HG02852 (cell line): ENCODE results near the gene DENND6A.
"Not testable (repeated sequence)": the region's sequence is repeated elsewhere in the genome, so short reads cannot be mapped to it uniquely, and the experiment has no call there.

ENCODE experiments used
- ATAC-seq: cut with Tn5 transposase; IDR thresholded peaks from one replicate; pipeline ENCODE4 v1.9.1; 2021; ENCODE audit warnings: mild to moderate bottlenecking, moderate library complexity; ENCODE audit not compliant: unreplicated experiment

Gene DENND6A

DNA sequence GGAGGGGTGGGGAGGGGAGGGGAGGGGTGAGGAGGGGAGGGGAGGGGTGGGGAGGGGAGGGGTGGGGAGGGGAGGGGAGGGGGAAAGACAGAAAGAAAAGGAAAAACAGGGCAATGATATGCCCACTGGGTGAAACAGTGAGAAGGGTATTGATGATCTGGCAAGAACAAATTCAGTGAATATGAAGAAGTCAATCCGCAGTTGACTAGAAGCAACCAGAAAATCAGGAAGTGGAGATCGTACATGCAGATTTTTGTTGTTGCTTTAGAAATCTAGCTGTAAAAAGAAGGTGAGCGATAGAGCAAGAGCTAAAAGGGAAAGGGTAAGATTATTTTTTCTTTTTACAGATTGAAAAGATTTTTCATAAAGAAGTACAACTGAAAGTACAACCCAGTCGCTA, 48.1 kb downstream of the DENND6A start:
- ATAC-seq, result no peak

DNA sequence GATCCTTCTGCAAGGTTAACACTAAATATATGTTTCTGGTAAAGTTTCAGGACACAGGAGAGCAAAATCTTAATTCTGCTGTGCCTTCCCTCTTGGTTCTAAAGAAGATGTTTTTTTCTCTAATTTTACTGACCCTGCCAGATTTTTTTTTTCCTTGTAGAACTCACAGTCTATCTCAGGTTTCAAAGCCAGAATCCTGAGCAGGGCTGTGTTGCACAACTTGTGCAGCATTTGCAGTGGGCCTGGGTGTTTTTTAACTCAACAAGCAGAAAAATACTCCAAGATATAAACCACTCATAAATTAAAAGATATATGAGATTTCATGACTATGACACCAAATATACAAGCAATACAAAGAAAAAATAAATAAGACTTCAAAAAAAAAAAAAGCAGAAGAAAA, 55.5 kb downstream of the DENND6A start:
- ATAC-seq, result no peak

DNA sequence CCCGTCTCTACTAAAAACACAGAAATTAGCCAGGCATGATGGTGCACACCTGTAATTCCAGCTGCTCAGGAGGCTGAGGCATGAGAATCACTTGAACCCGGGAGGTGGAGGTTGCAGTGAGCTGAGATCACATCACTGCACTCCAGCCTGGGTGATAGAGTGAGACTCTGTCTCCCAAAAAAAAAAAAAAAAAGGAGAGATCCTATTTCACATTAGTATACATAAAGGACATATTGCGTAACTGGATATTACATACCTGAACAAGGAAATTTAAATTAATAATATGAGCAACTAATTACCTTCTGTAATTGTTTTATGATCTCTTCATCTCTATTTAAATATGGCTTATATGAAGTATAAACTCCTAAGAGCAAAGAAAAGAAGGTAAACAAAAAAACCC, 58.6 kb downstream of the DENND6A start:
- not testable (repeated sequence) for ATAC-seq

DNA sequence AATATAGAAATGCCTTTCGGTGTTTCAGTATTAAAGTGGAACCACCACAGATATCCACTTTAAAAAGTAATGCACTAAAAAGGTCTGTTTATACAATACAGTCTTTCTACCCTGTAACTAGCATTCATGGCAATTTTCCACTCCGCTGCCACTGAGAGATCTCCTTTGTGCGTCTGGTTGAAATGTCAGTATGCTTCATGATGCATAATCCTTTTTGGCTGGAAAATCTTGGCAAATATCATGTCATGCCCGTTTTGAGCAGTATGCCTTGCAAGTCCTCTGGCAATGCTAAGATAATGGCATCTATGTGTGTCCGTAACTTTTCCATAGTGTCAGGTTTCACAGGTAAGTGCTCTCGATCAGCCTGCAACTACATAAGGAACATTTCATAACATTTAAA, 64.9 kb downstream of the DENND6A start:
- no peak for ATAC-seq

DNA sequence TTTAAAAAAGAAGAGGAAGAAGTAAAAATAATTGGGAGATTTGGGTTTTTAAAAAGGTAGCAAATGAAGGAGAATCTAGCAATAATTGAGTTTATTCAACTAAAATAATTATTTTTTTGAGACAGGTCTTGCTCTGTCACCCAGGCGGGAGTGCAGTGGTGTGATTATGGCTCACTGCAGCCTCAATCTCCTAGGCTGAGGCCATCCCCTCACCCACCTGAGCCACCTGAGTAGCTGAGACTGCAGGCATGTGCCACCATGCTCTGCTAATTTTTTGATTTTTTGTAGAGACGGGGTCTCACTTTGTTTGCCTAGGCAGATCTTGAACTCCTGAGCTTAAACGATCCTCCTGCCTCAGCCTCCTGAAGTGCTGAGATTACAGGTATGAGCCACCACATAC, 68.1 kb downstream of the DENND6A start:
- no peak for ATAC-seq

DNA sequence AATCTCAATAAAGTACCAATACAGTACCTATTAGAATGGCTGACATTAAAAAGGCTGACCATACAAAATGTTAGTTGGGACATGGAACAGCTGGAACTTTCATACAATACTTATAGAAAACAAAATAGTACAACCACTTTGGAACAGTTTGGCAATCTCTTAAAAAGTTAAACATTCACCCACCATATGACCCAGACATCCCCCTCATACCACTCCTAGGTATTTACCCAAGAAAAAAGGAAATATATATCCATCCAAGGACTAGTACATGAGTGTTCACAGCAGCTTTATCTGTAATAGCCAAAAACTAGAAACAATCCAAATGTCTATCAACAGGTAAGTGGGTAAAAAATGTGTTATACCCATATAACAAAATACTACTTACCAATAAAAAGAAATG, 70.5 kb downstream of the DENND6A start:
- no peak for ATAC-seq

DNA sequence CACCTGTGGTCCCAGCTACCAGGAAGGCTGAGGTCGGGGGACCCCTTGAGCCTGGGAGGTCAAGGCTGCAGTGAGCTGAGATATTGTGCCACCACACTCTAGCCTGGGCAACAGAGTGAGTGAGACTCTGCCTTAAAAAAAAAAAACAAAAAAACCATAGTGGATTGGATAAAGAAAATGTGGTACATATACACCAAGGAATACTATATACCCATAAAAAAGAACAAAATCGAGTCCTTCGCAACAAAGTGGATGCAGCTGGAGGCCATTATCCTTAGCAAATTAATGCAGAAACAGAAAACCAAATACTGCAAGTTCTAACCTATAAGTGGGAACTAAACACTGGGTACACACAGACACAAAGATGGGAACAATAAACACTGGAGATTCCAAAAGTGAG, 75.1 kb downstream of the DENND6A start:
- ATAC-seq, result no peak

DNA sequence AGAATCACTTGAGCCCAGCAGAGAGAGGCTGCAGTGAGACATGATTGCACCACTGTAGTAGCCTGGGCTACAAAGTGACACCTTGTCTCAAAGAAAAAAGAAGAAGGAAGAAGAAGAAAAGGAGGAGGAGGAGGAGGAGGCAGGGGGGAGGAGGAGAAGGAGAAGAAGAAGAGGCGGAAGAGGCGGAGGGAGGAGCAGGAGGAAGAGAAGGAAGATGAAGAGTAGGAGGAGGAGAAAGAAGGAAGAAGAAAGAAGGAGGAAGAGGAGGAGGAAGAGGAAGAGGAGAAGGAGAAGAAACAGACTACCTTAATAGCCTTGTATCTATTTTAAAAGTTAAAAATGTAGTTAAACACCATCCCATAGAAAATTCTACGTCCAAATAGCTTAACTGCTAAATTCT, 76.6 kb downstream of the DENND6A start:
- no peak for ATAC-seq

DNA sequence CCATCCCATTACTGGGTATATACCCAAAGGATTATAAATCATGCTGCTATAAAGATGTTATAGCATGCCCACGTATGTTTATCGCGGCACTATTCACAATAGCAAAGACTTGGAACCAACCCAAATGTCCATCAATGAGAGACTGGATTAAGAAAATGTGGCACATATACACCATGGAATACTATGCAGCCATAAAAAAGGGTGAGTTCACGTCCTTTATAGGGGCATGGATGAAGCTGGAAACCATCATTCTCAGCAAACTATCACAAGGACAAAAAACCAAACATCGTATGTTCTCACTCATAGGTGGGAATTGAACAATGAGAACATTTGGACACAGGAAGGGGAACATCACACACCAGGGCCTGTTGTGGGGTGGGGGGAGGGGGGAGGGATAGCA, 81.0 kb downstream of the DENND6A start:
- not testable (repeated sequence) for ATAC-seq

DNA sequence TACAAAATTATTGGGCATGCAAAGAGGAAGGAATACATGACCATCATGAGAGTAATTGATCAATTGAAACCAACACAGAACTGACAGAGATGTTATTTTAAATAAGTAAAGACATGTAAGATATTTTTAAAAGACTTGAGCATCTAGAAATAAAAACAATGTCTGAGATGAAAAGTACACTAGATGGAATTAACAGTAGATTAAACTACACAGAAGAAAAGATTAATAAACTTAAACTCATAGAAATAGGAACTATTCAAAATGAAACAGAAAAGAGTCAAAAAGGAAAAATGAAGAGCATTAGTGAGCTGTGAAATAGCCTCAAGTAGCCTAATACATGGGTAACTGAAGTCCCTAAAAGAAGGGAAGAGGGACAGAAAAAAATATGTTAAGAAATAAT, 87.2 kb downstream of the DENND6A start:
- no peak for ATAC-seq

DNA sequence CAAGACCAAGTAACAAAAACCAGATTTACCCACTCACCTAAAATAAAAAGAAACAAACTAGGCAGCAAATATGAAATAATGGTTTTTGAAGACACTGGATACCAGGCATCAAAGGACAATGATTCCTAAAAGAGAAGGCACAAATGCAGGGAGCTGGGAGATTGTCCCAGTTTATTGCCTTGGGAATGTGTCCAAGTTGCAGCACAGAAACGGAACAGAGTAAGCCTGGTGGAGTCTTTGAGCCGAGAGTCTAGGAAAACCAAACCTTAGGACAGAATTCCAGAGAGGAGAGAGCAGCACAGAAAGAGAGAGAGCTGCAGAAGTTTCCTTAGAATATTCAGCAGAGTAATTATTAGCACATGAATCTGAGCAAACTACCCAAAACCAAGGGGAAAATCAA, 87.9 kb downstream of the DENND6A start:
- ATAC-seq, result no peak

DNA sequence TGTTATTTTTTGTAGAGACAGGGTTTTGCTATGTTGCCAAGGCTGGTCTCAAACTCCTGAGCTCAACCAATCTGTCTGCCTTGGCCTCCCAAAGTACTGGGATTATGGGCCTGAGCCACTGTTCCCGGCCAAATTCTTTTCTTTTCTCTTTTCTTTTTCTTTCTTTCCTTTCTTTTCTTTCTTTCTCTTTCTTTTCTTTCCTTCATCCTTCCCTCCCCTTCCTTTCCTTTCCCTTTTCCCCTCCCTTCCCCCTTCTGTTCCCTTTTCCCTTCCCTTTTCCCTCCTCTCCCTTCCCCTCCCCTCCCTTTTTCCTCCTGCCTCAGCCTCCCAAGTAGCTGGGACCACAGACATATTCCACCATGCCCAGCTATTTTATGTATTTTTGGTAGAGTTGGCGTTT, 92.7 kb downstream of the DENND6A start:
- no peak for ATAC-seq

DNA sequence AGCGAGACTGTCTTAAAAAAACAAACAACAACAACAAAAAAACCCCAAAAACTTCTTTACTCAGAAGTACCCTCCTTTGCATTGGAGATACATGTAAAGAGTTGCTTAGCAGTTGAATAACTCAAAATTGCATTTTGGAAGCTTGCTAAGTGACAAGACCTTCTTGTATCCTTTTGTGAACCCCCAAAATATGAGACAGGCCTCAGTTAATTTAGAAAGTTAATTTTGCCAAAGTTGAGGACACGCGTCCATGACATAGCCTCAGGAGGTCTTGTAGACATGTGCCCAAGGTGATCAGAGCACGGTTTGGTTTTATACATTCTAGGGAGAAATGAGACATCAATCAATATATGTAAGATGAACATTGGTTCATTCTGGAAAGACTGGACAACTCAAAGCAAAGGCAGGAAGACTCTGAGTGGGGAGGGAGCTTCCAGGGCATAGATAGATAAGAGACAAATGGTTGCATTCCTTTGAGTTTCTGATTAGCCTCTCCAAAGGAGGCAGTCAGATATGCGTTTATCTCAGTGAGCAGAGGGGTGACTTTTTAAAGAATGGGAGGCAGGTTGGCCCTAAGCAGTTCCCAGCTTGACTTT, 94.0 kb downstream of the DENND6A start:
- ATAC-seq, result no peak

DNA sequence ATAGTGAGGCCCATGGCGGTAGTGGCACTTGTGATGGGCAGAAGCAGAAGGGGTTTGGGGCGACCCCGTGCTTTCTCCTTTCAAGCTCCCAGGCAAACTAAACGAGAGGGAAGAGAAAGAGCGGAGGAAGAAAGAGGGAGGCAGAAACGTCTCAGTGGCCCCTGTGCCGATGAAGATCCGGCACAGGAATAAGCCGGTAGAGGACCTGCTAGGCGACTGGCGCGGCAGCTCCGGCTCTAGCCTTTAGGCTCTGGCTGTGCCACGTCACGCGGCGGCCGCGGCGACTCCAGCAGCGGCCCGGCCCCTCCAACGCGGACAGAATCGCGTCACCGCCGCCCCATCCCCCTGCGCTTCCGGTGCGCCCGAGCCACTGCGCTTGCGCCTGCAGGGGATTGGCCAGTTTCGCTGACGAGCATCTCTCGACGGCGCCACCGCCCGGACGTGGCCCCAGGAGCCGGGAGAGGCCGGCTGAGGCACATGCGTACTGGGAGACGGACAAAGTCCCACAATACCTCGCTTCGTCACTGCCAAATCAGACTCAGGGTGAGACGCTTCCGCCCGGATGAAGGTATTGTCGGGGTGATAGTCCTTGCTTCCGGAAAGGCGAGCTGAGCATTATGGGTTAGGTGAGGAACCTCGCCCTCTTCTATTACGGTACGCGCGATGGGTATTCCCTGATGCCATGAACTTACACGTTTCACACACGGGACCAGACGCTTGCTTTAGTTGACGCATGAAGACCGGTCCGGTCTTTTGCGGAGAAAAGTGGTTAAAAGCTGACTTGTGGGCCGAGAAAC, 95.6 kb downstream of the DENND6A start, which contains the start of gene ARF4:
ARF4 (minus strand) TSS at position 218 of the 797 bp plus-strand sequence; CDS start at position 14, 204 bp downstream.
- ATAC-seq, result peak; percentile 94

DNA sequence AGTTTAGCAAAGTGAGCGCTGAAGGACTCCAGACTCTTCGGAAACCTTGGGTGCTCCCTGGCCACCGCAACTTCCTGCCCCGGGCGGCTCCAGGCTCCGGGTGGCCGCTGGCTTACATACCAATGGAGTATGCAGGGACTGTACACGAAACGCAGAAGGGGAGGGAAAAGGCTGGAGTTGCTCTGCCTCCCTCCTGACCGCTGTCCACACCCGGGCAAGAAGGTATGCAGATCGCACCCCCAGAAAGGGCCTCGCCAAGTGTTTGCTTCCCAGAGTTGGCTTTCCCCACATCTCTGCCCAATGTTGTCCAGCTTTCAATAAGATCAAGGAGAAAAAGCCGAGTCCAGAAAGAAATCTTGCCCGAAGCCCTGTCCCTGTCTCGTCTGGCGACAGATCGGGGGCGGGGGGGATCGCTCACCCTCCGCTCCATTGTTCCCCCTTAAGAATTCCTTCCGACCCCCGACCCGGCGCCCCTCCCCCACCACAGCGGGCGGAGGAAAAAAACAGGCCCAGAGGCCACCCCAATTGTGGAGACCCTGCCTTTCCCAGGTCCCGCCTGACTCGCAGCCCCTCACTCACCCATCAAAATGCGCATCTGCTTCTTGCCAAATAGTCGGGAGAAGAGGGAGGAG, 96.3 kb downstream of the DENND6A start:
- no peak for ATAC-seq

DNA sequence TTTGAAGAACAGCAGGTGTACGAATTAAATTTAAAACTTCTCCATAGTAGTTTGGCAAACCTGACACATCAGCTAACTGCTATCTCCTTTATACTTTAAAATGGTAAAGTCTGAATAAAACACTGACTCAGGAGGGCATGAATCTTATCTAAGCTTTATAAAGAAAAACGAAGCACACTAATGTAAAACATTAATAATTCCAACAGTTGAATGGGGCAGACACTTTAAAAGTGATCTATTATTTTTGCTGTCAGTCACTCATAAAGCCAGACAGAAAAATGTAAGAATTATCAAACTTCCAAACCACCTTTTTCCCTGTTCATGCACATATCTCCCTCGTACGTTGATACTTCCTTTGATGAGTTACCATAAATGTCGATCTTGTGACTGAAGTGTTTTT, 98.3 kb downstream of the DENND6A start:
- ATAC-seq, result no peak

DNA sequence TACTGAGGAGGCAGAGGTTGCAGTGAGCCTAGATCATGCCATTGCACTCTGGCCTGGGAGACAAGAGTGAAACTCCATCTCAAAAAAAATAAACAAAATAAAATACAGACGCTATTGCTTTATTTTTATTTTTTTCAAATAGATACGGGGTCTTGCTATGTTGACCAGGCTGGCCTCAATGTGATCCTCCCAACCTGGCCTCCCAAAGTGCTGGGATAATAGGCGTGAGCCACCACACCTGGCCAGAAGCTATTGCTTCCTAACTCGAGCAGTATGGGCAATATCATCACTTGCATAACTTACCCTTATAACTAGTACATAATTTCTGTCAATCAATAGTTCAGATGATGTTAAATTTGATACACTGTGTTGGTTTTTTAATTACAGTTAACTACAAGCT, 98.7 kb downstream of the DENND6A start:
- ATAC-seq, result no peak

DNA sequence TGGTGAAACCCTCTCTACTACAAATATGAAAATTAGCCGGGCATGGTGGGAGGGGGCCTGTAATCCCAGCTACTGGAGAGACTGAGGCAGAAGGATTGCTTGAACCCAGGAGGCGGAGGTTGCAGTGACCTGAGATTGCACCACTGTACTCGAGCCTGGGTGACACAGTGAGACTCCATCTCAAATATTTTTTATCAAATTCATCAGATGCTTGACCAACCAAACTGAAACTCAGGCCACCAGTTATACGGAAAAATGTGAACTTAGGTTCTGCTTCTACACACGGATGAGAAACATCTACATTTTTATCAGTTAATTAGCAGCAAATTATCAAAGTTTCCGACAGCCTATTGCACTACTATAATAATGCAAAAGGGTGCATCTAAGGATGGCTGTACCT, 100.6 kb downstream of the DENND6A start:
- no peak for ATAC-seq

DNA sequence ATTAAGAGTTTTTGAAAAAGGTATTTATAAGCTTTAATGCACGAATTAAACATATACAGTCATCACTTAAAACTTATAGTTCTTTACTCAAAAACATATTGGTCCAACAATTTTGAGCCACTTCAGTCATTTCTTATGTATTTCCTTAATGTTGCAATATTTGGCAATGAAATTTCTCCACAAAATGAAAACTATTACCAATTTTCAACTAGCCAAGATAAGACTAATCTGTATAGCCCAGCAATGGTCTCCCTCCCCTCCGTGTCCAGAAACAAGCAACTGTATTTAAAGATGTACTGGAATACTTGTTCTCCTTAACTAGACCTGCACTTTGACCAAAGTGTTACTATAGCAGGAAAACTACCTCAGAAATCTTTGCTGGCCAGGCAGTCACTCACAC, 105.0 kb downstream of the DENND6A start:
- ATAC-seq, result no peak

DNA sequence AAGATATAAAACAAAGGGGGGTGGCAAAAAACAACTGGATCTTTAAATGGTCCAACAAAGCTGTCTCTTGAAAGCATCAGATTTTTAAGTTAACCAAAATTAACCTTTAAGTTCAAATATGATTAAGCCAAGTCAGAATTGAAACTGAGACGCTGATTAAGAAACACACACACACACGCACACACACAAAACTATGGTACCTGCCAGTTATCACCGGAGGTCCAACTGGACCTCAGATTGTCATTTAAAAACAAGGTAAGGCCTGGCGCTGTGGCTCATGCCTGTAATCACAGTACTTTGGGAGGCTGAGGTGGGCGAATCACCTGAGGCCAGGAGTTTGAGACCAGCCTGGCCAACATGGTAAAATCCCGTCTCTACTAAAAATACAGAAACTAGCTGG, 106.1 kb downstream of the DENND6A start:
- no peak for ATAC-seq

DNA sequence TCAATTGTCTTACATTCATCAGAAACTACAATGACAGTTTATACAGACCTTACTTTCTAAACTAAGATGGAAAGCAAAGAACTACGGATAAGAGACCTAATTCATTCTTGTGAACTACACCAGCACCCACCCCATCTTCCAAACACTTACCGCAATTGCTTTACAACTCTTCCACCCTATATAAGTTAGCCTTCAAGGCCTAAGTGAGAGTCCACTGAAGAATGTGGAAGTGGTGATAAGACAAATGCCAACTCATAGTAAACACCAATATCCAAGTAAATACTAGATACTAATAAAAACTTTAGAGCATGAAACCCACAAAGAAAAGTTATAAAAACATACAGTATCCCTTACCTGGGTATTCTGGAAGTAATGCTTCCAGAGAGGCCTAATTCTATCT, 109.3 kb downstream of the DENND6A start:
- ATAC-seq, result no peak

DNA sequence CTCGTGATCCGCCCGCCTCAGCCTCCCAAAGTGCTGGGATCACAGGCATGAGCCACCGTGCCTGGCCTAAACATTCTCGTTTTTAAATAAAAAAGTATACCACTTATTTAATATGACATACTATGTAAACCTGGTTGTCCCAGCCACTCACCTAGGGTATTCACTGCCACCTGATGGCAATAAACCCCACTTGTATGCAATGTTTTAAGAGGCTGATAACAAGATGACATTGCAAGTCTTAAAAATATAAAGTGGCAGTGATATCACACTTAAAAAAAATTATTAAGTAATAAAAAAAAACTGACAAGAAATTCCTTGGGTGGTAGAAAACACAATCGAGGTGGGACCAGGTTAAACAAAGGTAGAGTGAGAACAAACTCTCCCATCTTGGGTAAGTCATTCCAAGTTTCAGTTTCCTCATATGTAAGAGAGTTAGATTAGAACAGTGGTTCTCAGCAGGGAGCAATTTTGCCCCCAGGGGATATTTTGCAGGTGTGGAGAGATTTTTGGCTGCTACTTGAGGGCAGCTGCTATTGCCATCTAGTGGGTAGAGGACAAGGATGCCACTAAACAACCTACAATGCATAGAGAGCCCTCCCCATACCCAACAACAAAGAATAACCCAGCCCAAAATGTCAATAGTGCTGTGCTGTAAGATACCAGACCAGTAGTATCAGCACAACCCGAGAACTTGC, 110.3 kb downstream of the DENND6A start:
- no peak for ATAC-seq
